Duodenal mucosa (tissue), 2 donors: ENCODE results near the gene BLACAT1.

Source experiments
- H3K27ac ChIP-seq: one replicate; pipeline ENCODE4 v1.7.0; 2013; ENCODE audit warnings: low read depth, low read length
- H3K27me3 ChIP-seq, 2 donors: one replicate each; pipeline ENCODE4 v1.7.0; 2013; ENCODE audit warnings: low read length in 2 of 2, control low read depth in 1 of 2; ENCODE audit not compliant: insufficient read depth in 2 of 2, control insufficient read depth in 1 of 2
- H3K36me3 ChIP-seq, 2 donors: one replicate each; pipeline ENCODE4 v1.7.0; 2013; ENCODE audit warnings: low read length in 2 of 2, control low read depth in 1 of 2; ENCODE audit not compliant: insufficient read depth in 2 of 2, control insufficient read depth in 1 of 2
- H3K4me1 ChIP-seq, 2 donors: one replicate each; pipeline ENCODE4 v1.7.0; 2013; ENCODE audit warnings: low read length in 2 of 2, control low read depth in 1 of 2; ENCODE audit not compliant: insufficient read depth in 2 of 2, control insufficient read depth in 1 of 2
- H3K4me3 ChIP-seq, 2 donors: one replicate each; pipeline ENCODE4 v1.7.0; 2013; ENCODE audit warnings: low read length in 2 of 2, low read depth in 1 of 2
- H3K9ac ChIP-seq, 2 donors: one replicate each; pipeline ENCODE4 v1.7.0; 2013; ENCODE audit warnings: low read length in 2 of 2, low read depth in 1 of 2
- H3K9me3 ChIP-seq, 2 donors: one replicate each; pipeline ENCODE4 v1.7.0; 2013; ENCODE audit warnings: low read length in 2 of 2, control low read depth in 1 of 2; ENCODE audit not compliant: control insufficient read depth in 1 of 2

The BLACAT1 gene

GRCh38 chr1:205448540-205449253 is 7.1 kb downstream of the BLACAT1 start:
- H3K9ac ChIP-seq: peak overlapping the region; percentile 36 to 89

GRCh38 chr1:205447457-205448341 is 8.1 kb downstream of the BLACAT1 start:
- H3K27me3 ChIP-seq: peaks cover 9% of the 10 kb centered on the region in 2 donors
- H3K4me3 ChIP-seq: peak overlapping the region in 1 of 2 donors; percentile 11
- H3K27ac ChIP-seq: no peak overlapping the region
- H3K4me1 ChIP-seq: peaks cover 38 to 52% of the 10 kb centered on the region in 2 donors
- H3K9ac ChIP-seq: peak overlapping the region in 1 of 2 donors; percentile 89
- H3K36me3 ChIP-seq: no peaks in the 10 kb centered on the region
- no peaks in the 10 kb centered on the region for H3K9me3 ChIP-seq

More at GRCh38 chr1:205448540-205449253, 7.1 kb downstream of the BLACAT1 start:
- Histone ChIP-seq H3K27me3 (peaks cover 19% of the 10 kb centered on the region in 2 donors), H3K36me3 (no peaks in the 10 kb centered on the region), H3K4me3 (peak overlapping the region; percentile 64 to 80), H3K9me3 (no peaks in the 10 kb centered on the region), H3K4me1 (peaks cover 28 to 42% of the 10 kb centered on the region in 2 donors), H3K27ac (no peak overlapping the region)

- Histone ChIP-seq H3K27ac (no peak overlapping the region), H3K36me3 (no peaks in the 10 kb centered on the region), H3K9me3 (no peaks in the 10 kb centered on the region), H3K4me1 (peaks cover 45 to 60% of the 10 kb centered on the region in 2 donors), H3K27me3 (peaks cover under 1% of the 10 kb centered on the region in 2 donors), H3K9ac (no peak overlapping the region), H3K4me3 (no peak overlapping the region)
Measured at GRCh38 chr1:205446828-205447227, 9.0 kb downstream of the BLACAT1 start.

GRCh38 chr1:205445646-205445935 is 10.3 kb downstream of the BLACAT1 start:
- no peaks in the 10 kb centered on the region for H3K9me3 ChIP-seq
- no peak overlapping the region for H3K9ac ChIP-seq
- no peaks in the 10 kb centered on the region for H3K36me3 ChIP-seq
- H3K4me3 ChIP-seq: no peak overlapping the region
- peaks cover 55 to 65% of the 10 kb centered on the region in 2 donors for H3K4me1 ChIP-seq
- H3K27ac ChIP-seq: no peak overlapping the region
- H3K27me3 ChIP-seq: no peaks in the 10 kb centered on the region

- Histone ChIP-seq H3K4me1 (peaks cover 56 to 67% of the 10 kb centered on the region in 2 donors), H3K36me3 (no peaks in the 10 kb centered on the region), H3K9ac (no peak overlapping the region), H3K9me3 (no peaks in the 10 kb centered on the region), H3K27ac (no peak overlapping the region), H3K4me3 (no peak overlapping the region), H3K27me3 (no peaks in the 10 kb centered on the region)
Measured at GRCh38 chr1:205444931-205445645, 10.8 kb downstream of the BLACAT1 start.

GRCh38 chr1:205444300-205444930 is 11.4 kb downstream of the BLACAT1 start:
- no peaks in the 10 kb centered on the region for H3K9me3 ChIP-seq
- no peaks in the 10 kb centered on the region for H3K36me3 ChIP-seq
- H3K27ac ChIP-seq: no peak overlapping the region
- H3K9ac ChIP-seq: no peak overlapping the region
- H3K27me3 ChIP-seq: no peaks in the 10 kb centered on the region
- peaks cover 60 to 72% of the 10 kb centered on the region in 2 donors for H3K4me1 ChIP-seq
- no peak overlapping the region for H3K4me3 ChIP-seq

- peak overlapping the region in 1 of 2 donors; percentile 14 for H3K9ac ChIP-seq
Measured at GRCh38 chr1:205443585-205444299, 12.1 kb downstream of the BLACAT1 start.

GRCh38 chr1:205442051-205442725 is 13.7 kb downstream of the BLACAT1 start:
- H3K4me3 ChIP-seq: no peak overlapping the region
- no peaks in the 10 kb centered on the region for H3K27me3 ChIP-seq
- H3K36me3 ChIP-seq: no peaks in the 10 kb centered on the region
- H3K9me3 ChIP-seq: no peaks in the 10 kb centered on the region
- H3K27ac ChIP-seq: peak overlapping the region; percentile 72
- H3K9ac ChIP-seq: peak overlapping the region; percentile 22 to 65
- H3K4me1 ChIP-seq: peaks cover 55 to 64% of the 10 kb centered on the region in 2 donors

More at GRCh38 chr1:205443585-205444299, 12.1 kb downstream of the BLACAT1 start:
- Histone ChIP-seq H3K27ac (no peak overlapping the region), H3K36me3 (no peaks in the 10 kb centered on the region), H3K4me1 (peaks cover 60 to 72% of the 10 kb centered on the region in 2 donors), H3K27me3 (no peaks in the 10 kb centered on the region), H3K4me3 (no peak overlapping the region), H3K9me3 (no peaks in the 10 kb centered on the region)

- H3K9me3 ChIP-seq: no peaks in the 10 kb centered on the region
- peak overlapping the region in 1 of 2 donors; percentile 26 for H3K4me3 ChIP-seq
- H3K27me3 ChIP-seq: no peaks in the 10 kb centered on the region
- H3K9ac ChIP-seq: peak overlapping the region; percentile 22 to 65
- no peaks in the 10 kb centered on the region for H3K36me3 ChIP-seq
- H3K27ac ChIP-seq: peak overlapping the region; percentile 72
- peaks cover 55 to 64% of the 10 kb centered on the region in 2 donors for H3K4me1 ChIP-seq
Measured at GRCh38 chr1:205441716-205442050, 14.2 kb downstream of the BLACAT1 start.
